Vagina (tissue), 2 donors: ENCODE data around the gene GLIPR1.

Source experiments
- POLR2A ChIP-seq, 2 donors: fragments of 450-650 bp; IDR thresholded peaks; one replicate each; pipeline ENCODE4 v1.6.1; 2017; ENCODE audit warnings: antibody characterized with exemption in 2 of 2, mild to moderate bottlenecking in 2 of 2, moderate library complexity in 2 of 2
- TF ChIP-seq, protein P1 (sequence below), 3 experiments: fragments of 450-650 bp in 2 of 3; fragments of 200-600 bp in 1 of 3; sonication (generic) in 1 of 3; IDR thresholded peaks; one replicate each; pipeline ENCODE4 v1.5.1; 2017 to 2019; ENCODE audit warnings: antibody characterized with exemption in 3 of 3, mild to moderate bottlenecking in 2 of 3, moderate library complexity in 2 of 3

GRCh38 chr12:75460204-75460603 lies 20.4 kb upstream of the GLIPR1 start:
- TF ChIP-seq, protein P1, sequence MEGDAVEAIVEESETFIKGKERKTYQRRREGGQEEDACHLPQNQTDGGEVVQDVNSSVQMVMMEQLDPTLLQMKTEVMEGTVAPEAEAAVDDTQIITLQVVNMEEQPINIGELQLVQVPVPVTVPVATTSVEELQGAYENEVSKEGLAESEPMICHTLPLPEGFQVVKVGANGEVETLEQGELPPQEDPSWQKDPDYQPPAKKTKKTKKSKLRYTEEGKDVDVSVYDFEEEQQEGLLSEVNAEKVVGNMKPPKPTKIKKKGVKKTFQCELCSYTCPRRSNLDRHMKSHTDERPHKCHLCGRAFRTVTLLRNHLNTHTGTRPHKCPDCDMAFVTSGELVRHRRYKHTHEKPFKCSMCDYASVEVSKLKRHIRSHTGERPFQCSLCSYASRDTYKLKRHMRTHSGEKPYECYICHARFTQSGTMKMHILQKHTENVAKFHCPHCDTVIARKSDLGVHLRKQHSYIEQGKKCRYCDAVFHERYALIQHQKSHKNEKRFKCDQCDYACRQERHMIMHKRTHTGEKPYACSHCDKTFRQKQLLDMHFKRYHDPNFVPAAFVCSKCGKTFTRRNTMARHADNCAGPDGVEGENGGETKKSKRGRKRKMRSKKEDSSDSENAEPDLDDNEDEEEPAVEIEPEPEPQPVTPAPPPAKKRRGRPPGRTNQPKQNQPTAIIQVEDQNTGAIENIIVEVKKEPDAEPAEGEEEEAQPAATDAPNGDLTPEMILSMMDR (IDR thresholded peaks at IDR 0.05): no peak
- TF ChIP-seq POLR2A (IDR thresholded peaks at IDR 0.05): no peak
